GM12878 (cell line): ENCODE data around the gene TOE1. TPM values are rescaled to one million over a fixed set of nuclear protein-coding genes. Genes with fewer than 3 reads are reported as not detected.

Source experiments
- polyA plus RNA-seq, 11 experiments: library from polyadenylated mRNA; depleted of rRNA in 4 of 11; unstranded in 6 of 11; stranded (reverse) in 5 of 11; fragments of >200 nt; fragmentation: Nextera tagmentation in 4 of 11; fragmentation: Illumina TruSeq in 1 of 11; extraction: Ambion mirVana in 4 of 11; extraction: Trizol in 1 of 11; gene quantifications; 1 replicate in 1 of 11; 2 replicates in 10 of 11; pipeline versions ENCODE4 v1.2.1 to v1.2.3, GENCODE V29; 2011 to 2016; ENCODE audit warnings: inconsistent platforms in 2 of 11, missing spikeins in 2 of 11, low read depth in 1 of 11
- total RNA-seq, 4 experiments: library from RNA; depleted of rRNA in 3 of 4; stranded (reverse); fragments of >200 nt in 3 of 4; fragmentation: Illumina TruSeq in 1 of 4; extraction: Trizol in 1 of 4; gene quantifications; 2 replicates each; pipeline versions ENCODE4 v1.2.1 to v1.2.3, GENCODE V29; 2013 to 2021

The TOE1 gene
- total and polyA plus RNA-seq, 10 of the 15 experiments (the other 5 are each of a cell fraction or from before 2014, with no cell fraction given), result 22.7 to 38.0 (median 33.3) TPM

Other genes with a start within 250 kb of the TOE1 start
Only the 7 nearest of the 9 such genes appear.
- 0.23 and 0.33 TPM in 2 replicates for gene ZSWIM5, start 133.6 kb upstream of the TOE1 start, total RNA-seq (2014; rRNA removed)
- gene ZSWIM5, start 133.6 kb upstream of the TOE1 start, total RNA-seq (2014; rRNA removed; fragmentation: Illumina TruSeq; extraction: Trizol), result 0.23 and 0.31 TPM in 2 replicates
- 0.74 and 0.97 TPM in 2 replicates for gene ZSWIM5, start 133.6 kb upstream of the TOE1 start, total RNA-seq (2021)
- 0.34 and 0.49 TPM in 2 replicates for gene ZSWIM5, start 133.6 kb upstream of the TOE1 start, polyA plus RNA-seq (2011; rRNA removed)
- gene ZSWIM5, start 133.6 kb upstream of the TOE1 start, polyA plus RNA-seq (2014; fragmentation: Illumina TruSeq; extraction: Trizol), result 0.40 and 0.43 TPM in 2 replicates
- under 1 TPM; 0.26 to 0.40 TPM for gene ZSWIM5, start 133.6 kb upstream of the TOE1 start, polyA plus RNA-seq (2014; fragmentation: Nextera tagmentation; extraction: Ambion mirVana)
- gene ZSWIM5, start 133.6 kb upstream of the TOE1 start, polyA plus RNA-seq (2014; rRNA removed), result 0.49 and 0.58 TPM in 2 replicates
- under 1 TPM in 1 of 2 experiments, not detected in 1; 0.07 TPM for gene ZSWIM5, start 133.6 kb upstream of the TOE1 start, polyA plus RNA-seq (2016; fragmentation: Nextera tagmentation; extraction: Ambion mirVana)
- 61.0 and 75.5 TPM in 2 replicates for gene HPDL, start 13.3 kb upstream of the TOE1 start, total RNA-seq (2014; rRNA removed)
- 11.5 and 14.4 TPM in 2 replicates for gene HPDL, start 13.3 kb upstream of the TOE1 start, total RNA-seq (2014; rRNA removed; fragmentation: Illumina TruSeq; extraction: Trizol)
- gene HPDL, start 13.3 kb upstream of the TOE1 start, total RNA-seq (2021), result 54.6 and 60.2 TPM in 2 replicates
- gene HPDL, start 13.3 kb upstream of the TOE1 start, polyA plus RNA-seq (2011; rRNA removed), result 0.89 and 3.4 TPM in 2 replicates
- gene HPDL, start 13.3 kb upstream of the TOE1 start, polyA plus RNA-seq (2014; fragmentation: Illumina TruSeq; extraction: Trizol), result 3.4 and 9.1 TPM in 2 replicates
- gene HPDL, start 13.3 kb upstream of the TOE1 start, polyA plus RNA-seq (2014; fragmentation: Nextera tagmentation; extraction: Ambion mirVana), result 1 to 10 TPM; 1.3 to 3.6 TPM
- gene HPDL, start 13.3 kb upstream of the TOE1 start, polyA plus RNA-seq (2014; rRNA removed), result 49.2 and 60.4 TPM in 2 replicates
- 10 to 100 TPM; 55.0 to 57.9 TPM for gene HPDL, start 13.3 kb upstream of the TOE1 start, polyA plus RNA-seq (2016; fragmentation: Nextera tagmentation; extraction: Ambion mirVana)
- gene MUTYH, start 270 bp downstream of the TOE1 start, total RNA-seq (2014; rRNA removed), result 34.3 and 34.6 TPM in 2 replicates
- 17.5 and 20.0 TPM in 2 replicates for gene MUTYH, start 270 bp downstream of the TOE1 start, total RNA-seq (2014; rRNA removed; fragmentation: Illumina TruSeq; extraction: Trizol)
- 37.7 and 38.0 TPM in 2 replicates for gene MUTYH, start 270 bp downstream of the TOE1 start, total RNA-seq (2021)
- gene MUTYH, start 270 bp downstream of the TOE1 start, polyA plus RNA-seq (2011; rRNA removed), result 17.5 and 25.7 TPM in 2 replicates
- gene MUTYH, start 270 bp downstream of the TOE1 start, polyA plus RNA-seq (2014; fragmentation: Illumina TruSeq; extraction: Trizol), result 16.4 and 23.1 TPM in 2 replicates
- 10 to 100 TPM in 1 of 2 experiments, 1 to 10 TPM in 1; 2.5 to 10.5 TPM for gene MUTYH, start 270 bp downstream of the TOE1 start, polyA plus RNA-seq (2014; fragmentation: Nextera tagmentation; extraction: Ambion mirVana)
- 41.5 and 42.7 TPM in 2 replicates for gene MUTYH, start 270 bp downstream of the TOE1 start, polyA plus RNA-seq (2014; rRNA removed)
- gene MUTYH, start 270 bp downstream of the TOE1 start, polyA plus RNA-seq (2016; fragmentation: Nextera tagmentation; extraction: Ambion mirVana), result 10 to 100 TPM; 38.1 to 42.0 TPM
- gene TESK2, start 151.0 kb downstream of the TOE1 start, total RNA-seq (2014; rRNA removed), result 5.7 and 6.8 TPM in 2 replicates
- gene TESK2, start 151.0 kb downstream of the TOE1 start, total RNA-seq (2014; rRNA removed; fragmentation: Illumina TruSeq; extraction: Trizol), result 4.4 and 4.7 TPM in 2 replicates
- gene TESK2, start 151.0 kb downstream of the TOE1 start, total RNA-seq (2021), result 6.2 and 7.1 TPM in 2 replicates
- gene TESK2, start 151.0 kb downstream of the TOE1 start, polyA plus RNA-seq (2011; rRNA removed), result 8.3 and 10.0 TPM in 2 replicates
- gene TESK2, start 151.0 kb downstream of the TOE1 start, polyA plus RNA-seq (2014; fragmentation: Illumina TruSeq; extraction: Trizol), result 6.7 and 7.5 TPM in 2 replicates
- 1 to 10 TPM; 2.2 to 2.5 TPM for gene TESK2, start 151.0 kb downstream of the TOE1 start, polyA plus RNA-seq (2014; fragmentation: Nextera tagmentation; extraction: Ambion mirVana)
- 5.9 and 7.1 TPM in 2 replicates for gene TESK2, start 151.0 kb downstream of the TOE1 start, polyA plus RNA-seq (2014; rRNA removed)
- 1 to 10 TPM; 3.6 to 3.9 TPM for gene TESK2, start 151.0 kb downstream of the TOE1 start, polyA plus RNA-seq (2016; fragmentation: Nextera tagmentation; extraction: Ambion mirVana)
- gene CCDC163, start 159.9 kb downstream of the TOE1 start, total RNA-seq (2014; rRNA removed), result 2.3 and 3.2 TPM in 2 replicates
- gene CCDC163, start 159.9 kb downstream of the TOE1 start, total RNA-seq (2014; rRNA removed; fragmentation: Illumina TruSeq; extraction: Trizol), result 2.0 and 2.1 TPM in 2 replicates
- 2.4 and 2.9 TPM in 2 replicates for gene CCDC163, start 159.9 kb downstream of the TOE1 start, total RNA-seq (2021)
- 2.6 and 3.2 TPM in 2 replicates for gene CCDC163, start 159.9 kb downstream of the TOE1 start, polyA plus RNA-seq (2011; rRNA removed)
- 2.7 and 3.0 TPM in 2 replicates for gene CCDC163, start 159.9 kb downstream of the TOE1 start, polyA plus RNA-seq (2014; fragmentation: Illumina TruSeq; extraction: Trizol)
- 1 to 10 TPM; 1.4 to 2.3 TPM for gene CCDC163, start 159.9 kb downstream of the TOE1 start, polyA plus RNA-seq (2014; fragmentation: Nextera tagmentation; extraction: Ambion mirVana)
- gene CCDC163, start 159.9 kb downstream of the TOE1 start, polyA plus RNA-seq (2014; rRNA removed), result 3.6 and 5.3 TPM in 2 replicates
- 1 to 10 TPM; 2.3 to 4.0 TPM for gene CCDC163, start 159.9 kb downstream of the TOE1 start, polyA plus RNA-seq (2016; fragmentation: Nextera tagmentation; extraction: Ambion mirVana)
- 10.8 and 13.6 TPM in 2 replicates for gene MMACHC, start 160.1 kb downstream of the TOE1 start, total RNA-seq (2014; rRNA removed)
- 7.3 and 7.6 TPM in 2 replicates for gene MMACHC, start 160.1 kb downstream of the TOE1 start, total RNA-seq (2014; rRNA removed; fragmentation: Illumina TruSeq; extraction: Trizol)
- 14.2 and 14.8 TPM in 2 replicates for gene MMACHC, start 160.1 kb downstream of the TOE1 start, total RNA-seq (2021)
- 5.6 and 6.8 TPM in 2 replicates for gene MMACHC, start 160.1 kb downstream of the TOE1 start, polyA plus RNA-seq (2011; rRNA removed)
- gene MMACHC, start 160.1 kb downstream of the TOE1 start, polyA plus RNA-seq (2014; fragmentation: Illumina TruSeq; extraction: Trizol), result 8.1 and 11.7 TPM in 2 replicates
- gene MMACHC, start 160.1 kb downstream of the TOE1 start, polyA plus RNA-seq (2014; fragmentation: Nextera tagmentation; extraction: Ambion mirVana), result 1 to 10 TPM; 4.6 to 5.7 TPM
- gene MMACHC, start 160.1 kb downstream of the TOE1 start, polyA plus RNA-seq (2014; rRNA removed), result 9.4 and 9.8 TPM in 2 replicates
- 10 to 100 TPM in 1 of 2 experiments, 1 to 10 TPM in 1; 10.0 to 12.3 TPM for gene MMACHC, start 160.1 kb downstream of the TOE1 start, polyA plus RNA-seq (2016; fragmentation: Nextera tagmentation; extraction: Ambion mirVana)
- 822 and 988 TPM in 2 replicates for gene PRDX1, start 181.7 kb downstream of the TOE1 start, total RNA-seq (2014; rRNA removed)
- gene PRDX1, start 181.7 kb downstream of the TOE1 start, total RNA-seq (2014; rRNA removed; fragmentation: Illumina TruSeq; extraction: Trizol), result 779 and 790 TPM in 2 replicates
- 630 and 659 TPM in 2 replicates for gene PRDX1, start 181.7 kb downstream of the TOE1 start, total RNA-seq (2021)
- gene PRDX1, start 181.7 kb downstream of the TOE1 start, polyA plus RNA-seq (2011; rRNA removed), result 784 and 883 TPM in 2 replicates
- gene PRDX1, start 181.7 kb downstream of the TOE1 start, polyA plus RNA-seq (2014; fragmentation: Illumina TruSeq; extraction: Trizol), result 752 and 883 TPM in 2 replicates
- 1,000 to 10,000 TPM; 1,264 to 1,775 TPM for gene PRDX1, start 181.7 kb downstream of the TOE1 start, polyA plus RNA-seq (2014; fragmentation: Nextera tagmentation; extraction: Ambion mirVana)
- 763 and 801 TPM in 2 replicates for gene PRDX1, start 181.7 kb downstream of the TOE1 start, polyA plus RNA-seq (2014; rRNA removed)
- gene PRDX1, start 181.7 kb downstream of the TOE1 start, polyA plus RNA-seq (2016; fragmentation: Nextera tagmentation; extraction: Ambion mirVana), result 1,000 to 10,000 TPM; 1,223 to 1,315 TPM